ENCODE measurements around the gene TRIM29.

TRIM29 gene

GRCh38 chr11:120122924-120123683 lies 14.8 kb downstream of the TRIM29 start:
- DNase-seq (ENCODE audit: low read depth, low spot score), result no peak

DNA sequence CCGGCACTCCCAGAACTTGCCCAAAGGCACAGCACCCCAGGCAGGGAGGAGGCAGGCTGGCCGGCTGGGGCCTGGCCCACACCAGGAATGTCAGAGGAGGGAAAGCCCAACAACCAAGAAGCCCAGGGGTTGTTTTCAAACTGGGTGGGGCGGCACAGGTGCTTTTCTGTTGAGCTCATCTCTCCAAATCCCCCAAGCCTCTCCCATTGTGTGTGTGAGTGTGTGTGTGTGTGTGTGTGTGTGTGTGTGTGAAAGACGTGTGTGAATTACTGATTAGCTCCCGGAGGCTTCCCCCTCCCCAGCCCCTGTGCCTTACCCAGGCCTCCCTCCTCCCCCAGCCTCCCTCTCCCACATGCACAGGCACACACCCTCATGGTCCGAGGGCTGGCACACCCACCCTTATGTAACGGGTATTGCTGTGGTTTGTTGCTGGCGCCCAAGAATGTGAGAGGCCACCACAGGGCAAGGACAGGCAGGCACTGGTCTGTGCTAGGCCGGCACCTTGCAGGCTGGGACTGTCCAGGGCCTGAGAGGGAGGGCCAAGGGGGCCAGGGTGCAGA lies 15.9 kb downstream of the TRIM29 start:
- DNase-seq (ENCODE audit: low read depth, low spot score), result no peak

GRCh38 chr11:120121336-120121735 lies 16.6 kb downstream of the TRIM29 start:
- DNase-seq (ENCODE audit: low read depth, low spot score), result no peak

- DNase-seq (ENCODE audit: low read depth, low spot score), result no peak
Observed at GRCh38 chr11:120120805-120121335, 17.0 kb downstream of the TRIM29 start.

GRCh38 chr11:120119121-120119520 lies 18.8 kb downstream of the TRIM29 start:
- no peak for DNase-seq (ENCODE audit: low read depth, low spot score)

- no peak for DNase-seq (ENCODE audit: low read depth, low spot score)
Observed at GRCh38 chr11:120117991-120118390, 19.9 kb downstream of the TRIM29 start.

- DNase-seq (ENCODE audit: low read depth, low spot score), result no peak
Observed at GRCh38 chr11:120116966-120117365, 20.9 kb downstream of the TRIM29 start.

- no peak for DNase-seq (ENCODE audit: low read depth, low spot score)
Observed at GRCh38 chr11:120115272-120116000, 22.5 kb downstream of the TRIM29 start.

DNA sequence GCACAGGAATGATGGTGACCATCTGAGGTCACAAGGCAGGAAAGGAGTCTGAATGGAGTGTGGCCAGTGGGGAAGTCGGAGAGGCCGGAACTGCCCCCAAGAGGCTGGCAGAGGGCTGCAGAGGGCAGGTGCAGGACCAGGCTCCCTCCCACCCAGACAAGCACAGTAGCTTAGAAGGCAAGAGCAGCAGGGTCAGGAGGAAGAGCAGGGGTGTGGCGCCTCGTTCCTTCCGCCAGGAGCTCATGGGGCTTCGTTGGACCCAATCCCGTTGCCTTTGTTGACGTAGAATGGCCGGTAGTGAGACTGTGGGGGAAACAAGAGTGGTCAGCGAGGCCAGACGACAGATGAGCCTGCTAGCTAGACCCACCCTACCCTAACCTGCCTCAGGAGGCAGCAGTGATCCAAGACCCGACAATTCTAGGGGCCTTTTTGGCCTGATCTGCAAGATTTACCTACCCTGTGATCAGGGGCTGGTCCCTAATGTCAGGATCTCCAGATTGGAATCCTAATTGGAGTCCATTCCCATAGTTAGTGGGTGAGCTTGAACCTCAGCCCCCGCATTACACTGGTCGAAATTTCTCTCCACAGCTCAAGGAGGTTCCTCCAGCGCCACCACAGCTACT lies 25.6 kb downstream of the TRIM29 start:
- DNase-seq (ENCODE audit: low read depth, low spot score), result no peak

GRCh38 chr11:120109531-120109930 lies 28.4 kb downstream of the TRIM29 start:
- no peak for DNase-seq (ENCODE audit: low read depth, low spot score)

DNA sequence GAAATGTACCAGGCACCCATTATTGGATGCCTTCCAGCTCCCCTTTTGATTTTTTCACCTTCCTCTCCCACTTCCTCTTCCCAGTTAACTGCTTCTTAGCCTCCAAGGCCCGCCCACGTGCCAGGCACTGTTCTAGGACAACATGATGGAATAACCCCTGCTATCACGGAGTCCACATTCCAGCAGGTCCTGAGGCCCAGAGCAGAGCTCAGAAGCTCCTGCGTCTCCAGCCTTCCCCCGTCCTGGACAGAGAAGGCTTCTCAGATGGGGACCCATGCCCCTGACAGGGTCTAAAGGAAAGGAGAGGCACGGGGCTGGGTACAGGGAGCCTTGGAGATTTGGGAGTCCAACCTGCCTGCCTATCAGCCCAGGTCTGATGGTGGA lies 29.1 kb downstream of the TRIM29 start:
- DNase-seq (ENCODE audit: low read depth, low spot score), result no peak

GRCh38 chr11:120108154-120108784 lies 29.6 kb downstream of the TRIM29 start:
- DNase-seq (ENCODE audit: low read depth, low spot score), result no peak

- DNase-seq (ENCODE audit: low read depth, low spot score), result no peak
Observed at GRCh38 chr11:120107692-120108091, 30.2 kb downstream of the TRIM29 start.

- no peak for DNase-seq (ENCODE audit: low read depth, low spot score)
Observed at GRCh38 chr11:120106354-120107150, 31.4 kb downstream of the TRIM29 start.

DNA sequence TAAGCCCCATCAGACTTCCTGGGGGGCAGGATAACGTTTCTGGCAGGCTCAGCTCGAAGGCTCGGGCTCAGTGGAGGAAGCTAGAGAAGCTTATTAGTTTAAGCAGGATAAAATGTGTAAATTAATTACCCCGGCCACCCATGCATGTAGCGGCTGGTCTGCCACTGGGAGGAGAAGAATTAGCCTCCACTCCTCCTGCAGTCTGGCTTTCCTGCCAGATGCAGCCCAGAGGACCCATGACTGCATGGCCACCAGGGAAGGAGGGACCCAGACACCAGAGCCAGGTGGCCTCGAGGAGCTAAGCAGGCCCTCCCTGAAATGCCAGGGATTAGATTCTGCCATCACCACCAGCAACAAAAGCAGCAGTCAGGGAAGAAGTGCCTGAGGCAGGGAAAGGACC lies 32.3 kb downstream of the TRIM29 start:
- DNase-seq (ENCODE audit: low read depth, low spot score), result no peak

DNA sequence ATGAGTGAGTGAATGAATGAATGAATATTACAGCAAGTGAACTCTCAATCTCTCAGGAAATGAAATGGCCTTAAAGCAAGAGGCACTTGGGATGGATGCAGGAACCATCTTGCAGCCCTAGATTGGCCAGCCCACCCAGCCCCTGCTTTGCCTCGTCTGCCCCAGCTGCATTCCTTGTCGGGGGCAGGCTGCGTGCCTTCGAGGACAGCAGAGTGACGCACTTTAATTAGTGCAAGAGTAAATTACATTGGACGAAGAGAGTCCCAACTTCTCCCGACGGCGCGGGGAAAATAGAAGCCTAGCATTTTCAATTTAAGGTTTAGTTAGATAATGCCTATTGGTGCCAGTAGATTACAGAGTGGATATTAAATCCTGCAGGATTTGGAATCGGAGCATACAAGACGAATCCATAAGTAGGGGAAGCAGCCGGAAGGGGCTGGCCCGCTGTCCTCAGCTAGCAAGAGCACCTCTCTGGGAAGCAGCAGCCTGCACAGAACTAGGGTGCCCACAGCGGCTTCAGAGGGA lies 33.8 kb downstream of the TRIM29 start:
- DNase-seq (ENCODE audit: low read depth, low spot score), result no peak

DNA sequence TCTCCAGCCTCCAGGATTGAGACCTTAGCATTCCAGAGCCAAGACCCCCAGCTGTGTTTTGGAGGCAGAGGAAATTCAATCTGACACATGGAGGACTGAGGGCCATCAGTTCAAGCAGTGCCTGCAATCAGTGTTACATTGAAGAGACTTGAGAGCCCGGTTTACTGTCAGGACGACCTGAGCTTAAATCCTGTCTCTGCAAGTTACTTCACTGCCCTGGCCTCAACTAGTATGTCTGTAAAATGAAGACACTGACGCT lies 35.1 kb downstream of the TRIM29 start:
- no peak for DNase-seq (ENCODE audit: low read depth, low spot score)

DNA sequence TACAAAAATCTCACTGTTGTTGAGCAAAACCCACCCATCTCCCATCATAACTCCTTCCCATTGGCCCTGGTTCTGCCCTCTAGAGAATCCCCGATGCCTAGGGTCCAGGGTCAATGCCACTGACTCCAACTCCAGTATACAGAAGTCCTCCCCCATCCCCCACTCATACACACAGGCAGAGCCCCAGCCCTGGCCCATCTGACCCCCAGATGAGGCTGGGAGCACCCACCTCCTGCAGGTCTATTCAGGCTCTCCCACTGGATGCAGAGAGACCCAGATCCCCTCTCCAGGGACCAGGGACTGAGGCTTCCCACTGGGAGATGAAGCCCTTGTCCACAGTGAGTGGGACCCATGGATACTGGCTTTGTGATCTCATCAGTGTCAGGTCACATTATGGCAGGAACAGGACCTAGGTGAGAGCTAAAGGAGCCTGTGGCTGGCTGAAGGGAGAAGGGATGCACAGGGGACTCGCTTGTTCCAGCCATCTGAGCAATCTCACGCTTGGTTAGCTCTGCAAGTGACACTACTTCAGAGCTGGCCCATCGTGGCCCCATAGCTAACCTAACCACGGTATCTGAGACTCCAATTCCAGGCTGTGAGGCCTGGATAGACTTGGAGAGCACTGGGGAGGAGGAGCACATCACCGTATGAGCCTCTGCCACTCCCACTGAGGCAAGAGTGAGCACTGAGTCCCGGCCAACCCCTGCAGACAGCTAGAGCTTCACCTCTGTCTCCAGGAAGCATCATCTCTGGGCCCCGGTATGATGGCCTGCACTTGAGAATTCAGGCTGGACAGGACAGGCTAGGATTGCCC lies 35.7 kb downstream of the TRIM29 start:
- no peak for DNase-seq (ENCODE audit: low read depth, low spot score)

- no peak for DNase-seq (ENCODE audit: low read depth, low spot score)
Observed at GRCh38 chr11:120098503-120099020, 39.4 kb downstream of the TRIM29 start.

Measured in iPS DF 19.7 (cell line).